GM21515 (cell line): ENCODE measurements around the gene COQ9.
"Not testable (repeated sequence)": the region's sequence is repeated elsewhere in the genome, so short reads cannot be mapped to it uniquely, and the experiment has no call there.

ENCODE experiments used
- ATAC-seq: cut with Tn5 transposase; IDR thresholded peaks from one replicate; pipeline ENCODE4 v1.9.1; 2021; ENCODE audit not compliant: unreplicated experiment

The COQ9 gene

GRCh38 chr16:57426356-57426755, 20.9 kb upstream of the COQ9 start:
- no peak for ATAC-seq

- no peak for ATAC-seq
These were observed 20.0 kb upstream of the COQ9 start for GRCh38 chr16:57427307-57427706.

DNA sequence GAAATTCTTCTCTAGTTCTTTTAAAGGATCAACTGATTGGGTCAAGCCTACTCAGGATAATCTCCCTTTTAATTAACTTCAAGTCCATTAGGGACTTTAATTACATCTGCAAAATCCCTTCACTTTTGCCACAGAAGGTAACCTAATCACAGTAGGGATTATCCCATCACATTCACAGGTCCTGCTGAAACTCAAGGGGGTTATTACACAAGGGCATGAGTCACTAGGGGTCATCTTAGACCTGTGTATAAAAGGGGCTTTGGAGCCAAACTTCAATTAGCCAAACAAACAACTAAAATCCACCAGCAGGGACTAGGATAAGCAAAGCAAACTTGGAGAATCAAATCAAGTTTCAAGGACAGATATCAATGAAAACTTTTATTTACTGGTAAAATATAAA, 19.5 kb upstream of the COQ9 start:
- no peak for ATAC-seq

DNA sequence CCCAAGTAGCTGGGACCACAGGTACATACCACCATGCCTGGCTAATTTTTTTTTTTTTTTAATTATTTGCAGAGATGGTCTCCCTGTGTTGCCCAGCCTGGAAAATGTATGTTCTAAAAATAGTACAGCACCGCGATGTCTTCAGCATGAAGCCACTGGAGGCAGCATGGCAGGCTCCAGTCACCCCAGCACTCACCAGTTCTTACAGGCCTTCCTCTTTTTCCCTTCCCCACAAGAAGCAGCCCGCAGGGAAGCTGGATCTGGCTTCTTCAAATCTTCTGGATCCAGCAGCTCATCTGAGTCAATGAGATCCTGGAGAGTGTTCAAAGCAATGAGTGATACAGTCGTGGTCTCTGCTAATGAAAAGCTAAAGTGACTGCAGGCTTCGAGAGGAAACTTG, 16.3 kb upstream of the COQ9 start:
- ATAC-seq = no peak

DNA sequence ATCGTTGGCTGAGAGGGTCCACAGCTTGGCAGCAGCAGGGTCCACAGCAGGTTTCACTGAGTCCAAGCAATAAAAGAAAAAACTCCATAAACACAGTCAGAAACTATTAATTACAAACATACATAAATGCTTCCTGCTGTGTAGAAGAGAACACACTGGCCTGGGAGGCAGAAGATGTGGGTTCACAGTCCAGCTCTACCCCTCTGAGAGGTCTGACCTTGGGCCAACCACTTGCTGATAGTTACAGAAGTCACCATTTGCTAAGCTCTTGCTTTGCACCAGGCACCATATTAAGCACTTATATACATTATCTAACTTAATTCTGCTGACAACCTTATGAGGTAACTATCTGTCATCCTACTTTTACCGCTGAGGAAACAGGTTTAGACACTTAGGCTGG, 14.8 kb upstream of the COQ9 start:
- ATAC-seq = no peak

GRCh38 chr16:57432989-57433388, 14.3 kb upstream of the COQ9 start:
- ATAC-seq = no peak

GRCh38 chr16:57434003-57434402, 13.3 kb upstream of the COQ9 start:
- no peak for ATAC-seq

DNA sequence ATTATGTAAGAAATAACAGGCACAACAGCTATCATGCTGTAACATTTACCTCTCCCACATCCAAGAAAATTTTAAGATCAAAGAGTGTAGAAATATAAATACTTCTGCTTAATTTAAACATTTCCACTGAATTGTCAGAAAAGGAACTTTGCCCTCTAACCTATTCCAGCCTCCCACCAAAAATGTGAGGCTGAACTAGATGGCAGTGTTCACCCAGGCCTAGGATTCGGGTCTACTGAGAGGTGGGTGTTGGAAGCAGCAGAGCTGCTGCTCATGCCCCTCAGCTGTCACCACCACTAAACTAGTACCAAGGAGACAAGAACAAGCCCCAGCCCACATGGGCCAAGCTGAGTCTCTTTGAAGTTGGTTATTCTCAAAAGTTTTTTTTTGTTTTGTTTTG, 11.4 kb upstream of the COQ9 start:
- ATAC-seq = no peak

DNA sequence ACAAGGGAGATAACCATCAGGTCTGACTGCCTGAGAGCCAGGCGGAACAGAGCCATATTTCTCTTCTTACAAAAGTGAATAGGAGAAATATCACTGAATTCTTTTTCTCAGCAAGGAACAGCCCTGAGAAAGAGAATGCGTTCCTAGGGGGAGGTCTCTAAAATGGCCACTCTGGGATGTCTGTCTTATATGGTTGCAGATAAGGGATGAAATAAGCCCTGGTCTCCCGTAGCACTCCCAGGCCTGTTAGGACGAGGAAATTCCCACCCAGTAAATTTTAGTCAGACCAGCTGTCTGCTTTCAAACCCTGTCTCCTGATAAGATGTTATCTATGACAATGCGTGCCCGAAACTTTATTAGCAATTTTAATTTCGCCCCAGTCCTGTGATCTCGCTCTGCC, 7.3 kb upstream of the COQ9 start:
- not testable (repeated sequence) for ATAC-seq

GRCh38 chr16:57440551-57440950, 6.7 kb upstream of the COQ9 start:
- not testable (repeated sequence) for ATAC-seq

DNA sequence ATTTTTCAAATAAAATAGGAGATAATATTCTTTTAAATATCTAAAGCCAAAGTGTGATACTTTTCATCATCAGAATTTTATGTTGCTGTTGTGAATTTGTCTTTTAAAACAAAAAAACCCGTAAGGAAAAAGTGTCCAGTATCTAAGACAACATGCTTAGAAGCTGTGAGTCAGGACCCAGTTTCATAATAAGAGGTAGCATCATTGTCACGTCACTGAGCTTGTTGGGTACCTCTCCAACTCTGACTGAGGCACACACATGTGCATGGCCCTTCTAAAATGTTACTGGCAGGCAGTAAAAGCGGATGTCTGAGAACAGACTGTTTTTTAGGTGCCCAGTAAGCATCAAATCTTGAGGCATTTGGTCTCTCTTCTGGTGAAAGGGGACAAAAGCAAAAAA, 2.6 kb upstream of the COQ9 start:
- no peak for ATAC-seq

DNA sequence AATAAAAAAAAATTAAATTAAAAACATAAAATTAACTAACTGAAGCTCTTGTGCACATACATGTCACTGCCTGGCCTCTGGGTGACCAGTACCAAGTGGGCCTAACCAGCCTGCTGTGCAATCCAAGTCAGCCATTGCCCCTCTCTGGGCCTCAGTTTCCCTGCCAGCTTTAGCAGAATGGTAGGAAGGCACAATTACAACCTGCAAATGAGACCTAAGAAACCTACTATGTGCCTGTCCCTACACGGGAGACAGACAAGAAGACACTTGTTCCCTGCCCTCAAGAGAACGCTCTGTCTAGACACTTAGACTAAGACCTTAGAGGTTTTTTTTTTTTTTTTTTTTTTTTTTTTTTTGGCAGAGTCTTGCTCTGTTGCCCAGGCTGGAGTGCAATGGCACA, 1.8 kb upstream of the COQ9 start:
- ATAC-seq = no peak

- ATAC-seq = peak; percentile 37
These were observed 621 bp upstream of the COQ9 start for GRCh38 chr16:57446531-57447185.

GRCh38 chr16:57452021-57452420, 4.7 kb downstream of the COQ9 start:
- ATAC-seq = no peak

GRCh38 chr16:57462209-57462977, 15.1 kb downstream of the COQ9 start, which contains the start of gene POLR2C:
TSS of gene POLR2C (plus strand) at chr16:57462679. CDS start at chr16:57462725, 46 bp downstream.
- ATAC-seq = peak; percentile 86

DNA sequence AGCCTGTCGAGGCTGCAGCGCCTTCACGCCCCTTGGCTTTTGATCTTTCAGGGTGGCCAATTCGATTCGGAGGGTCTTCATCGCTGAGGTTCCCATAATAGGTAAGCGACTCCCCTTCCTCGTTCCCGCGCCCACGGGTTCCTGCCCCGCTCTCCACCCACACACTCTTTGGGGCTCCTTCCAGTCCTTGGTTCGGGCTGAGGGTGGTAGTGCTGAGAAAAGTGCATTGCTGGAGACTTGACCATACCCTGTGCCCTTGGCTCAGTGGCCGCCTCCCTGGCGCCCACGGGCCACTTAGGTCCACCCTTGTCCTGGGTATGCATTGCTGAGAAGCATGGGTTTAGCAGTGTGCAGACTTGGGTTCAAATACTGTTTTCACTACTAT, 15.7 kb downstream of the COQ9 start:
- ATAC-seq = no peak

GRCh38 chr16:57464523-57464922, 17.2 kb downstream of the COQ9 start:
- no peak for ATAC-seq

DNA sequence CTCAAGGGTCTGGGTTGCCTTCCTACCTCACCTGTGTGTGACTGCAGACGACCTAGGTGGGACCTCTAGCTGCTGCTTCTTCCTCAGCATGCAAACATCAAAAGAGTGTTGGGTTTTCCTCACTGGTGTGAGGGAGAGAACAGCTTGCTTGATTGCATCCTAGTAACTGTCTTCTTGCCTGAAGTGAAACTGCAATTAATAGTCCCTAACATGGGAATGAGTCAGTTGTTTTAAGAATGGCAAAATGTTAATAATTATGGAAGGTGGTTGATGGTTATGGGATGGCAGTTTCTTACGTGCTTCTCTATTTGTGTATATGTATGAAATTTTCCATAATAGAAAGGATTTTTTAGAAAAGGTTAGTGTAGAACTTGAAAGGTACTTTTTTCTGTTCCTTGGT, 21.1 kb downstream of the COQ9 start:
- ATAC-seq = no peak

GRCh38 chr16:57469046-57469445, 21.8 kb downstream of the COQ9 start:
- ATAC-seq = no peak

- no peak for ATAC-seq
These were observed 22.7 kb downstream of the COQ9 start for GRCh38 chr16:57469917-57470470.

DNA sequence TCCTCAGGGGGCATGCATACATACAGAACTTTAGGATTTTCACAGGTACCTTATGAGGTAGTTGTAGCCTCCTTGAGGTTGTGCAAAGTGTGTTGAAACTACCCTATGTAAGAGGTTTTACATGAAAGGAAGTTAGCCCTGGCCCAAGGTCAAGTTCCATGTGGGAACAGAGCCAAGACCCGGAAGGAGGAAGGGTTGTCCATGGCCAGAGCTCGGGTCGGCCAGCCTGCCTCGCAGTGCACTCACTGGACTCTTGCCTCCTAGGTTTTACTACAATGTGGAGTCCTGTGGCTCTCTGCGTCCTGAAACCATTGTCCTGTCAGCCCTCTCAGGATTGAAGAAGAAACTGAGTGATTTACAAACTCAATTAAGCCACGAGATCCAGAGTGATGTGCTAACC, 23.4 kb downstream of the COQ9 start:
- no peak for ATAC-seq

GRCh38 chr16:57471209-57471608, 23.9 kb downstream of the COQ9 start:
- no peak for ATAC-seq
